H54 (cell line): Measurements from ENCODE around the gene ZNF354C.

ENCODE experiments used
- DNase-seq: peaks from one replicate; pipeline ENCODE4 v3.0.0; 2011; ENCODE audit warnings: low spot score, mixed read lengths; ENCODE audit not compliant: insufficient read length
- FAIRE-seq: peaks from 3 replicates; lab custom pipeline; 2011; peaks lifted over from hg19 to GRCh38; lab: Jason Lieb, UNC
- POLR2A ChIP-seq: IDR thresholded peaks from 2 replicates; pipeline ENCODE4 v1.6.1; 2011; ENCODE audit warnings: low read depth, mild to moderate bottlenecking, low read length

Gene ZNF354C

DNA sequence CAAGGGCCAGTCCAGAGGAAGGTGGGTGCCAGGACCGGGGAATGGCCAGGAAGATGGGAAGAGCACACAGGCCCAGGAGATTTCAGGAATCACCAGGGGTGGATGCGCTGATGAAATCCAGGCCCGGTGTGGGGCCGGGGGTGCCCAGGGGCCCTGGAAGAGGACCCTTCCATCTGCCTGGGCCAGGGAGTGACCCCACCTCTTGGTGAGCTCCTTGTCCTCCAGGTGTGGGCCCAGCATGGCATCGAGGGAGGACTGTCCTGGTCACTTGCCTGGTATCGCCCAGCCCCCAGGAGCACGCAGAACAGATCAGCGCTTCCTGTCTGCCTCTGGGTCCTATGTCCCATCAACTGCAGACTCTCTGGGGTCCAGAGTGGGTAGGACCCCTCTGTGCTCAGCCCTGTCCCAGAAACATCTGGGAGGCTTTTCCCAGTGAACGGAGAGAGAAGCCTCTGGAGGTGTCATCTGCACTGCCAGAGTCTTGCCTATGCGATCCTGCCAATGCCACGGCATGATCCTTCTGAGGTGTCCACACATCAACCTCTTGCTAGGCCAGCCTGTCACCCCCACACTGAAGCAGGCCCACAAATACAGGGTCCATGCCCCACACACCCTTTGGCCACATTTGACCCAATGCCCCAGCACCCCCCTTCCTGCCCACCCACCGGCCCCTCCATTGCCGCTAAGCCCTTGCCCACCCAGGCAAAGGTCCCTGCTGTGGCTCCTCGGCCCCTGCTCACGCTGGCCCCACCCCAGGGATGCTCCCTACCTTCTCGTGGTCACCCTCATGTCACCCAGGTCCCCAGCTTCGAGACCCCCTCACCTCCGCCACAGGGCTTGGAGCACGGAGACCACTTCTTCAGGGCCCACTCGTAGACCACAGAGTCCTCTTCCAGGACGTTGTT lies 67.2 kb downstream of the ZNF354C start:
- DNase-seq (no peak), FAIRE-seq (no peak)
- TF ChIP-seq POLR2A: no peak

DNA sequence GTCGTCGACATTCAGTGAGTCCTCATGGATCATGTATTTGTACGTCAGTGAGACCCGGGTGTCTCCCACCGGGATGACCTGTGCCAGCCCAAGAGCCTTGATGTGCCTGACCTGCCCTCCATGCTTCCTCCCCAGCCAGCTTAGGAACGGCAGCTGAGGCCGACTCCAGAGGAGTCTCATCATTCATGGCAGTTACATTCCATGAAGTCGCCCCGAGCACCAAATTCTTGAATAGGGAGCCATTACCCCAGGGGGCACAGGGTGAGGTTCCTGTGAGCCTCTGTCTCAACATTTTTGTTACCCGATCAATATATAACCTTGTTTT lies 67.8 kb downstream of the ZNF354C start:
- FAIRE-seq (no peak), DNase-seq (no peak)
- no peak for TF ChIP-seq POLR2A

DNA sequence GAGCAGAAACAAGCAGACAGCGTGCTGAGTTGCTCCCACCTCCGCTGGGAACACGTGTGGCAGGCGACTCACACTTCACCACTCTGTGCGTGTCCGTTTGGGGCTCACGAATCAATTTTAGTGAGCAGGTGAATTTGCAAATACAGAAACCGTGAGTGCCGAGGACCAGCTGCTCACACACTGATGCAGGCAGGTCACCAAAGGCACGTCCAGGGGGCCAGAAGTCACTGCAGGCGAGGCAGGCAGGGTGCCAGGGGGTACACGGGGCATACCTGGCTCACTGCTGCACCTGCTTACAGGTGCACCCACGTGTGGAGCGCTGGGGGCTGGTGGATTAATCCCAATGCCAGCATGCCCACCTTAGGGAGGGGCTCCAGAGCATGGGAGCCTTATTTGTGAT lies 68.8 kb downstream of the ZNF354C start:
- no peak for TF ChIP-seq POLR2A
- no peak for DNase-seq
- FAIRE-seq: no peak

DNA sequence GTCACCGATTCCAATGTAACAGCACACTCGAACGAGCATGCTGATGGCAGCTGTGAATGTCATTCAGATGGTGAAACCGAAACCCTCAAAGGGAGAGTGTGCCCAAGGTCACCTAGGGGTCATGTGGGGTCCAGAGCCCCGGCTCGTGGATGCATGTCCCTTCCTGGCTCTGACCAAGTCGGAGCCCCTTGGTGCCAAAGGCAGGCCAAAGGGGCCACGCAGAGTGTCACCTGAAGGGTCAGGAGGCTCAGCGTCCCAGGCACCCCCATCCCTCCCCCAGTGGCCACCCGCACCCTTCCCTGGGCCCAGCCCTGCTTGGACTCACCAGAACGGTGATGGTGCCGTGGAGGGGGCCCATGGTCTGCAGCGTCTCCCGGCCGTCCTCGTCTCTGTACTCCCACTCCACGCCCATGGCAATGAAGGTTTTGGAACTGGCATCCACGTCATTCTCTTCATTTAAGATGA lies 69.5 kb downstream of the ZNF354C start:
- no peak for TF ChIP-seq POLR2A
- DNase-seq: no peak
- FAIRE-seq: no peak

DNA sequence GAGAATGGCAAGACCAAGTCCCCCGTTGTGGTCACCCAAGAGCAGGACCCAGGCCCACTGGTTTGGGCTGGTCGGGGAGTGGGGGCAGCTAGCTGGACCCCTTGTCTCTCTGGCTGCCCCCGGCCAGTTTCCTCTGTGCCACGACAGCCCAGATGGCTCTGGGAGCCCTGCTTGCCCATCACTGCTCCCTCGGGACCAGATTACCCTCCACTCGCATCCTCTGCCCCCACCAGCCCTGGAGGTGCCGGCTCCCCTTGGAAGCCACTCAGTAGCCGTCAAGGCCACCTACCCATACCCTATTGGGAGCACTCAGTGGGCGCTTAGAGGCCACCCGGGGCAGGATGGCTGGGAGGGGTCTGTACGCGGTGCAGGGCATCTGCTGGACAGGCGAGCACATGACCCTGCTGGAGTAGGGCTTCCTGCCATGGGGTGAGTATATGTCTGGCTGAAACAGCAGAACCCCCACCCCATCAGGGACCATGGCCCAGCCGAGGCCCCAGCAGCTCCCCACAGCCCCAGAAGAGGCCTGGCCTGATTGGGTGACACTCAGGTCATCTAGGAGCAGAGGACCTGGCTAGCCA lies 70.0 kb downstream of the ZNF354C start:
- no peak for TF ChIP-seq POLR2A
- no peak for FAIRE-seq

DNA sequence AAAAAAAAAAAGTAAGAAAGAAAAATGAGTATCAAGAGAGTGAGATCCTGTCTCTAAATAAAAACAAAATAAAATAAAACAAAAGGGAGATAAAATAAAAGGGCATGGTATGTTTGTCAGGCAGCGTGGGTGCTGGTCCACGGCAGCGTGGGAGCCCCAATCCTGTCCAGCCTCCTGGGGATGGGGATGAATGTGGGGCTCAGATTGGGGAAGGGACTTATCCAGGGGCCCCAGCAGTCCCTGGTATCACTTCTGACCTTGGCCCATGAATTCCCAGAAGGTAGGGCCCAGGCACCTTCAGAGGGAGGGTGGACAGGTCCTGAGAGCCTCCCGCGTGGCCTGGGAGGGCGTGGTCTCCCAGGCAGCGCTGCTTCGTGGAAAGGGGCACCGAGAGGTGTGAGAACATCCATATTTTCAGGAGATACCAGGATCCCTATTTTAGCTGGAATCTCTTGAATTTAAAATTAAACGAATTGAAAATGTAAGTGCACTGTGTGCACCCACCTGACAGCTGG lies 71.2 kb downstream of the ZNF354C start:
- DNase-seq (no peak), FAIRE-seq (no peak)
- no peak for TF ChIP-seq POLR2A

More for the DNA sequence above, 70.0 kb downstream of the ZNF354C start:
- no peak for DNase-seq

DNA sequence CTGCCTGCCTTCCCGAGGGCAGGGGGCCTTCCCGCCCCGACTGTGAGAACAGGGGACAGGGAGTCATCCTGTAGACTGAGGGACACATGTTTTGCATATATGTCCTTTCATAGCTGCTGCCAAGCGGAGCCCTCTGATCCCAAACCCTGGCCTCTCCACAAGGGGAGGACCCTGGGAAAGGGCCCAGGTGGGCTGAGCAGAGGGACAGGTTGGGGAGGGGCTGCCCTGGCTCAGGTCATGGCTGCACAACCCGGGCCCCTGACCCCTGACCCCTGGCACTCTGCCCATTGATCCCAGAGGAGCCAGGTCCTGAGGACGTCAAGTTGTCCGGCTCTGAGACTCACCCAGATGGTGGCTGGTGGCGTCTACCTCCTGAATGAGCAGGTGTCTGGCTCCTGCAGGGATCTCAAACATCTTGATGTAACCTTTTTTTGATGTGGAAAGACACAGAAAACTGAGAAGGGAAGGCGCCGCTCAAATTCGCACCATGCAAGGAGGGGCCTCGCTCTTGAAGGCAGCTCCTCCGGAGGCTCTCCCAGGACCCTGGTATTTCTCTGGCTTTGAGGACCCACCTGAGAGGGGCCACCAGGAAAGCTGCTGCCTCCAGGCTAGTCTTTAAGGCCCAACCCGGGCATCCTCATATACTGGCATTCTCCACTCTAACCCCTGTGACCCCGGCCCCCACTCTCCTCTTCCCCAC lies 71.9 kb downstream of the ZNF354C start:
- no peak for DNase-seq
- TF ChIP-seq POLR2A: no peak
- no peak for FAIRE-seq

DNA sequence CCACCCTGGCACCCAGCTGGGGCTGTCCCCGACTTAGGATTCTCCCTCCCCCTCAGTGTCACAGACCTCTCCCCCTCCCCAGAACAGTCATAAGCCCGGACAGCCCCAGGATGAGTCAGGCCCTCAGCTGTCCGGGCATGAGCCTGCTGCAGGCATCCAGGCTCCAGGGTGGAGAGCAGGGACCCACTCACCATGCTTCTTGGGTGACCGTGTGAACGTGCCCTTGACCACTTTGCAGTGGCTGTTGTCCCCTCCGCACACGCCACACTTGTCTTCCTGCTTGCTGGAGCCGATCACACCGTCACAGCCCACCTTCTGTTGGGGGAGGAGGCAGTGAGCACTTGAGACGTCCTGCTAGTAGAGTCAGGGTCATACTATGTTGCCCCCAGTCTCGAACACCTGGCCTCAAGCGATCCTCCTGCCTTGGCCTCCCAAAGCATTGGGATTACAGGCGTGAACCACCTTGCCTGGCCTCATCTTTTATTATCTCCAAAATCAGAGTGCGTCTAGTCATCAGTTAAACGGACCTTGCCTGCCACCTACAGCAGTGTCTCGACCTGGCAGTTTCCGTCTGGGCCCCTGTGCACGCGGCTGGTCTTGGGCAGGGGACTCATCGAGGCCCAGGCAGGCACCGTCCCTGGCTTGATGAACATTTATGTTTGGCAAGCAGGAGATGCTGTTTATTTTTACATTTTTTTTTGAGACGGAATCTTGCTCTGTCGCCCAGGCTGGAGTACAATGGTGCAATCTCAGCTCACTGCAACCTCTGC lies 72.6 kb downstream of the ZNF354C start:
- TF ChIP-seq POLR2A: no peak
- FAIRE-seq (no peak), DNase-seq (no peak)
